Measurements from ENCODE around the gene CHST1.

The CHST1 gene

DNA sequence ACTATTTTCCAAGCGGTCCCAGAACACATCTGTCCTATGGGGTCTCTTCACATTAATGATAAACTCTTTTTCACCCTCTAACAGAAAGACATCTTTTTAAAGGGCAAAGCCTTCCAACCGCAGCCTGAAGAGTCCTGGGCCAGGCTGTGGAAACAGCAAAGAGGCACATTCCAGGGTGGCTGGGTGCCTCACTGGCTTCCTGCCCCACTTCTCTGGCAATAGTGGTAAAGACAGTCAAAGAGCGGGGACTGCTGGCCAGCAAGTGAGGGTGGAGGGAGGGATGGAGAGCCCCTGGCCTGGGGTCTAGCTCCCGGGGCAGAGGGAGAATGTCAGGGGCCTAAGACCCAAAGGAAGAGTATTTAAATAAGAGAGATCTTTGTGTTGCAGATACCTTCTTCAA lies 10.2 kb upstream of the CHST1 start:
- no peak for DNase-seq

DNA sequence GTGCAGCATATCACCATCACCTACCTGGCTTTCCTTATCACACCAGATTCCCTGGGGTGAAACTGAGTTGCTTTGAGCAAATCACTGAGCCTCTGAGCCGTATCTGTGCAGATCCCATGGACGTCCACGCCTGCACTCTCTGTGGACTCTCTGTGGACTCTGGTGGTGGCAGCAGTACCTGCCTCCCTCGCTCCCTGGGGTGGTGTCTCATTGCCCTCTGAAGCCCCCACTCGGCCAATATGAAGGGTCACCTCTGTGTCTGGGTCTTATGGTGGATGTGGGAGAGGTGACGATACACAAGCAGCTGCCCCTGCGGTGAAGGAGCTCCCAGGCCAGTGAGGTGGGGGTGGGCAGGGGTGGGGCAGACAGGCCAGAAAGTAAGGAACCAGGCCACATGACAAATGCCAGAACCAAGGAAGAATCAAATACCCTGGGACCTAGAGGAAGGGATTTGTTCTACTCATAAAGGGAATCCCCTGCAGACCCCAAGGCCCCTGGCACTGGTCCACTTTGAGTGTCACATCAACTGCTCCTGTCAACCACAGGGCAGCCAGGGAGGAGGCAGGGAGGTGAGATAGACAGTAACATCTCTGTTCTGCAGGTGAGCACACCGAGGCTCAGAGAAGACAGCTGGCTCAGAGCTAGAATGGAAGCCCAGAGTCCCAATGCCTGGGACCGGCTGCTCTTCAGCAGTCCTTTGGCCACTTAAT lies 9.2 kb upstream of the CHST1 start:
- no peak for DNase-seq

DNA sequence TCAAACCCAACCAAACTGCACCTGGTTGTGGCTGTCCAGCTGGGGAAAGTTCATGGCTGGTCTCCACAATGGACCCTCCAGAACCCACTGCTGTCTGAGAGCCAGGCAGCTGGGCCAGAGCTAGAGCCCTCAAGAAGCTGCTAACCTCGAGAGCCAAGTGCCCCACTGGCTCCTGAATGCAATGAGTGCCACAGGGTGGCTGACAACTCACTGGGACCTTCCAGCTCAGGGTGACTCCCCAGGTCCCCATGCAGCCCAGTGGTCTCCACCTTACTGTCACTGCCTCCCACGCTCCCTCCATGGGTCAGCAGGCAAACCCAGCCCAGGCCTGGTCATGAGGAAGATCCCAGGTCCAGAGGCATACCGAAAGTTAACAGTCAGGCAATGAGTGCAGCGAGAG lies 8.0 kb upstream of the CHST1 start:
- DNase-seq: no peak

DNA sequence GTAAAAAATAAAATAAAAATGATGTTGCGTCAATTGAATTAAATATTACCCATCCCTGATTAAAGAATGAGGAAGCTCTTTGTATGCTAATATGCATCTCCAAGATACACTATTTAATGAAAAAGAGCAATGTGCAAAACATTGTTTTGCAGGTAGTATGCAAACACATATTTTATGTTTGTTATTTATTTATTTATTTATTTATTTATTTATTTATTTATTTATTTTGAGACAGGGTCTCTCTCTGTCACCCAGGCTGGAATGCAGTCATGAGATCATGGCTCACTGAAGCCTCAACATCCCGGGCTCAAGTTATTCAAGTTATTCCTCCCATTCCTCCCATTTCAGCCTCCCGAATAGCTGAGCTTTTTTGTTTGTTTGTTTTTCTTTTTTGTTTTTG lies 7.2 kb upstream of the CHST1 start:
- DNase-seq: no peak

DNA sequence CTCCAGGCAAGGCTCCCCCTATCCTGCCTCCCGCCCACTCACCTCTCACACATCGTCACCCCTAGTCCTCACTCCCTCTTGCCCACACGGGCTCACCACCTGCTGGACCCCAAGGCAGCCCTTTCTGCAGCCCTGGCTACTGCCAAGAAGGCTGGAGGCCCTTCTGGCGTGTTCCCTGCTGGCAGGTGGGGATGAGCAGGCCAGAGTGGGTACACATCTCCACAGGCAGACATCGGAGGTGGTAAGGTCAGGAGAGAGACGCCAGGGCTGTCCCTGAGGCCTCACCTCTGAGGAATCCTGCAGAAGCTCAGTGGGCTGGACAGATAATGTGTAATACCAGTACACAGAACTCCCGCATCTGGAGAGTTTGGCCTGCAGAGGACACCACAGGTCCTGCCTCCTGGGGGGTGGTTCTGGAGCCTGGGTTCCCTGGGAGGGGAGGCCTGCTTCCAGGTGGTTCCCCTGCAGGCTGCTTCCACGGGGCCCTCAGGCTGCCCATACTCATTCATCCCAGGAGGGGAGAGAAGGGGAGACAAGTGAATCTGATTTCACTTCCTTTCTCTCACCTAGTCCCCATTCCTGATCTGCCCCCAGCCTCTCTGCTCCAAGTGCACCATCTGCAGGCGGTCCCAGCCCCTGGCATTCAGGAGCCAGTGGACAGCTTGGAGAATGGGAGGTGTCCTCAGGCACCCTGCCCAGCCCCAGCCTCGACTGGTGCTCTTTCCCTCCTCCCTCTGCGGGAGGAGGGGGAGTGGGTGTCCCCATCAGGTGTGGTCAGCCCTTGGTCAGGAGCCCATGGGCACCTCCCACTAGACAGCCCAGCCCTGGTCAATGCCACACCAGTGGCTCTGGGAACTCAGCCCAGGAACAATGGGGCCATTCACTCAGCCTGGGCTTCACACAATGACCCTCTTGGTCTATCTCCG lies 6.1 kb upstream of the CHST1 start:
- peak in 42 of 51 donors; percentile 32 to 95 (median 72) for DNase-seq

DNA sequence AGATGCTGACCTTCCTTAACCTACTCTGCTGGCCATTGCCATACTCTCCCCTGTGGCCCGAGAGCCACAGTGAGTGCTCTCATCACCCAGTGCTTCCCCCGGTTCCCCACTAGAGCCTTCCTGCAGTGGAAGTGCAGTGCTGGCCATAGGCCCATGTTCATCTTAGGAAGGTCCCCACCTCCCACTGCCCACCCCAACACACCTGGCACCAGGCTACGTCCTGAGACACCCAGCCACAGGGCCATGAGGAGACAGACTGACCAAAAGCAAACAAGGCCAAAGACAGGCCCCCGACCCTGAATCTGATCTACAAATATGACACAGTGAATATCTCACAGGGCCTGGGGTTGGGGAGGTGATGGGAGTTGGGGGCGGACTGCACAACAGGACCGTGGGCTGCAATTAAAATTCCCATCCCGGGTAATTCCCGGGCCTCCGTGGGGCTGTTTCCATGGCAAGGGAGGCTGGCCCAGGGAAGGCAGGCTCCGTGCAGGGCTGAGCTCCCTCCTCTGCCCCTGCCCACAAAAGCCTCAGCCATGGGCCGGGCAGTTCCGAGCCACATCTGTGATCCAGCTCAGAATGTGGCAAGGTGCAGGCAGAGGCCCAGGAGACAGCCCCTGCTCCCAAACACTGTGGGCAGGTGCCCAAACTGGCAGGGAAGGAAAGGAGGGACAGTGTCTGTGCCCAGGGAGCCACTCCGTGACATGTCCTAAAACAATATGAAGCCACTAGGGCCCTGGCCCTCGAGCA lies 5.1 kb upstream of the CHST1 start:
- no peak for DNase-seq

DNA sequence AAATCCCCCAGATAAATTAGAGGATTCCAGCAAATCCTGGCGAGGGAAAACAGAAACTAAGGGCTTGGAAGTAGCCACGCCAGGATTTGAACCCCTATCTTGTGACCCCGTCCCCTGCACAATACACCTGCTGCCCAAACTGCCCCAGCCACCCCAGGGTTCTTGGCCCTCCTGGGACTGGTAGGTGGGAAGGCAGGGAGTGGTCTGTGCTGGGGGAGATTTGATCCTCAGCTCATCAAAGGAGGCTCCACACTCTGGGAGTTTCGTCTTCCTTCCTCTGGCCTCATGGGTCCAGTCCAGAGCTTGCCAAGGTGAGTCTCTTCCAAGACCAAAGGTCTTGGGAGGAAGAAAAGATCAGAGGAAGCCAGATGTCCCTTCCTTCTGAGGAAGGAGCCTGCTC lies 4.5 kb upstream of the CHST1 start:
- no peak for DNase-seq

DNA sequence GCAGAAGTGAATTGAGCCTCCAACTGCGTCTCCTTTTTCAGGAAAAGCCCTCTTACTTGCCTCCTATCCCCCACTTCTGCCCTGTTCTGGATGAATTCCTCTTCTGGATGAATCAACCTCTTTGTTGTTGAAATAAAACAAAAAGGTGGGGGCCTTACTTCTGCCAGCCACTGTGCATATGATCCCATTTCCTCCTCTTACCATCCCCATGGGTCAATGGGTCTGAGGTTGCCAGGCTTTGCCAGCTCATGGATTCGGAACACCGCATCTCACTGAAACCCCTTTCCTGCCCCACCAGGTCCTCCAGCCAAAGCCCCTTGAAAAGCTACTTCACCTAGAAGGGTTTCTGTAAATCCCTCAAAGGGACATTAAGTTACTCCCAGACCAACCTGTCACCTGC lies 3.7 kb upstream of the CHST1 start:
- DNase-seq: no peak

DNA sequence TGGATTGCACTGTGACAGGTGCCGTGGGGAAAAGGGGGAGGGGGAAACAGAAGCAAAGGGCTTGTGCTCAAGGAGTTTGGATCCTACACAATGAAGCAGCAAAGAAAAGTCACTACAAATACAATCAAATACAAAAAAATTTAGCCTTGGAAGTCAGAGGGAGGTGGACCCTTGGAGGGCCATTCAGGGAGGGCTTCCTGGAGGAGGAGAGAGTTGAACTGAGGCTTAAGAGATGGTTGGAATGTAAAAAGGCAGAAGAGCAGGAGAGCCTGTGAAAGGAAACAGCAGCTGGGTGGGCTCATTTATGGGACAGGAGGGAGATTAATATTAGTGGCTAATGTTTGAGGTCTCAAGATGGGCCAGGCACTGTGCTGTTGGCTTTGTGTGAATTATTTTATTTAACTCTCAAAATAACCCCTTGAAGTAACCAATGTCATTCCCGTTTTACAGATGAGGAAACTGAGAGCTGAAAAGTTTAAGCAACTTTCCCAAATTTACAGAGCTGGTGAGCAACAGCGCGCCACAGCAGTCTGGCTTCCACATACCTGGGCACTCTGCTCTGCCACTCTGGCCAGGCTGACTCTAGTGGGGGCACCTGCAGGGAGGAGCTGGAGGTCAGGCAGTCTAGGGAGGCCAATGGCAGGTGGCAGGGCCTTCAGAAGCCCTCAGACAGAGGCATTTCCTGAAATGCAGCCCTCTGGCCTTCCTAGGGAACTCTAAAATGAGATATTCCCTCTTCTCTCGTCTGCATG lies 2.7 kb upstream of the CHST1 start:
- no peak for DNase-seq

DNA sequence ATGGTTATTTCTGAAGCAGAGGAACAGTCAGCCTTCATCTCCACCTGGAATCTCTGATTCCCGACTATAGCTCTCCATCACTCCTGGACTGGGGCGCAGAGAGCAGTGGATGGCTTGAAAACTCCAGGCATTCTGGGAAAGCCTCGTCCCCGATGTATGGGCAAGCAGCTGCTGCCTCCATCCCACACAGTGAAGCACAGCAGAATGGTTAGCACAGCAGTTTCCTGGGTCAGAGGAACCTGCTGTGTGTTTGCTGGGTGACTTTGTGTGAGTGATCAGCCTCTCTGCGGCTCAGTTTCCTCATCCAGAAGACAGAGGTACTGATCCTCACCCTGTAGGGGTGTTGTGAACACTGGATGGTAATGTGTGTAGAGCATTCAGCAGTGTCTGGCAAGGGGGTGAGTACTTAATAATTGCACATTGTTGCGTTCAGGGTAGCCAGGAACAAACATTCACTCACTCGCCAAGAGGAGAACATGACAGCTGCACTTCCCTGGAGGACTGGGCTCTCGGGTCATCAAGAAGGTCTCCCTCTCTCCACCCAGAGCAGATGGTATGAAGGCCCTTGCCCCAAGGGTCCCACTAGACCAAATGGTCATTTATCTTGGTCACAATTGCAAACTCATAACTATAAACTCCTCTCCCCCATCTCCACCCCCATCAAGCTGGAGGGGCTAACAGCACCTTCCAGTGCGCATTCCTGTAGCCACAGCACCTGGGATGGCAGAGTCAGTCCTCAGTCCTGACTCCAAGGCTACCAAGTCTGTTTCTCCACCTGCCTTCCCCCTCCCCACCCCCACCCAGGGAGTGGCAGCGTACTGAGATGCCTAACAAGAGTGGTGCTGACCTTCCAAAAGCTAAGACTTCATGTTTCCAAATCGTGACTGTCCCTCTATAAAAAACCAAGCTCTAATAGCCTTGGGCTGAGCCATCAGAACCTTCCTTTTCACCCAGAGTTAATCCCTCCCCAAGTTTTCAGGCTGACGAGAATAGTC lies 1.5 kb upstream of the CHST1 start:
- peak in 2 of 51 donors; percentile 20 to 66 for DNase-seq

DNA sequence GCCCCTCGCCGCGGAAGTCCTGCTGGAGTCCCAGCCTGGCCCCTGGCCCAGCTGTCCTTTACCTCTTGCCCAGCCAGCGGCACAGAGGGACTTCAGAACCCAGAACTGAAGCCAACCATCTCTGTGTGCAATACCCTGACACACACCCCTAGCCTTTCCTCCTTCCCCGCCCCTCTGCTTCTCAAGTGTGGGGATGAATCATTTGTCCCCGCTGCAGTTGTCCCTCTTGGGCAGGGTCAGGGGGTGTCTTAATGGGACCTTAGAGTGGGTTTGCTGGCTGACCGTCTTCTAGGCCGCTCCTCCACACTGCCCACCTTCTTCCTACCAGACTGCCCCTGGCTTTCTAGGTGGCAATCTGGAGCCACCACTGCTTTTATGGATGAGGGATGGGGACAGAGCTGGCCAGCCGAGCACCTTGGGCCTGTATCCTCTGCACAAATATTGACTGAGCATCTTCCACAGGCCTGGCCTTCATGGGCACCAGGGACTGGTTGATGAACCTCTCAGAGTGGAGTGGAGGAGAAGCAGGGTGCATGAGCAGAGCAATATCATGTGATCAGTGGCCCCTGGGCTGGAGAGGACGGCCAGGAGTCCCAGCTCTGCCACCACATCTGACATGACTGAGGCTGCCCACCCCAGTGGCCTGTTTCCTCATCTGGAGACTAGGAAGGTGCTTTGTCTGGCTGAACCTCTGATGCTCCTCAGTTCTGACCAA lies 668 bp upstream of the CHST1 start:
- DNase-seq: peak in 3 of 51 donors; percentile 24 to 76 (median 67)

DNA sequence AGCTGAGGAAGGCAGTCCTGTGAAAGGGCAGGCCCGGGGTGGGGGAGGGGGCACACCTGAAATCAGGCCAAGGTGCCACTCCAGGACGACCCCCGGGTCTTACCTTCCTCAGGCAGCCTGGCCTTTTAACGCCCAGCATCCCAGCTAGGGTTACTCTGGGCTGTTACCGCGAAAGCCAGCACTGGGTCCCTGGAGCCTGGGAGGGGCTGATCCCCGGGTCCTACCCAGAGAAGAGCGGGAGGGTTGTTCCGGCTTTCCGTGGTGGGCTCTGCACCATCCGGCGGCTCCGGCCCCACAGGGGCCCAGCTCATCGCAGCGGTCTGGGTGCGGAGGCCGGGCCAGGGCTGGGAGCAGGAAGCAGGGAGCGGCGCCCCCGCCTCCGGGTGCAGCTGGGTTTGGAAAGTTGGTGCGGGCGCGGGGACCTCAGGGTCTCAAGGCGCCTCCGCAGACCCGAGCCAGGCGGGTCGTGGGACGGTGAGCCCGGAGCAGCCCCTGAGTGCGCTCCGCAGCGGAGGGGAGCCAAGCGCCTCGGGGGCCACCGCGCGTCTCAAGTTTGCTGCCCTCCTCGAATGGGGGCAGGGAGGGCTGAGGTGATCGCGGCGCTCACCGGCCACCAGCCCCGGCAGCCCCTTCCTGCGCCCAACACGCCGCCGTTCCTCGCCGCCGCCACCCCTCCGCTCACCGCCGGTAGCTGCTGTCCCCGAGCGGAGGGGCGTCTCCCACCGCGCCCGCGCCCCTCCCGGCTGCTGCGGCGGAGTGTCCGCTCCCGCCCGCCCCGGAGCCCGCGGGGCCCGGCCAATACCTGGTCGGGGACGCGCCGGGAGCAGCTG lies 831 bp downstream of the CHST1 start:
- DNase-seq: no peak

DNA sequence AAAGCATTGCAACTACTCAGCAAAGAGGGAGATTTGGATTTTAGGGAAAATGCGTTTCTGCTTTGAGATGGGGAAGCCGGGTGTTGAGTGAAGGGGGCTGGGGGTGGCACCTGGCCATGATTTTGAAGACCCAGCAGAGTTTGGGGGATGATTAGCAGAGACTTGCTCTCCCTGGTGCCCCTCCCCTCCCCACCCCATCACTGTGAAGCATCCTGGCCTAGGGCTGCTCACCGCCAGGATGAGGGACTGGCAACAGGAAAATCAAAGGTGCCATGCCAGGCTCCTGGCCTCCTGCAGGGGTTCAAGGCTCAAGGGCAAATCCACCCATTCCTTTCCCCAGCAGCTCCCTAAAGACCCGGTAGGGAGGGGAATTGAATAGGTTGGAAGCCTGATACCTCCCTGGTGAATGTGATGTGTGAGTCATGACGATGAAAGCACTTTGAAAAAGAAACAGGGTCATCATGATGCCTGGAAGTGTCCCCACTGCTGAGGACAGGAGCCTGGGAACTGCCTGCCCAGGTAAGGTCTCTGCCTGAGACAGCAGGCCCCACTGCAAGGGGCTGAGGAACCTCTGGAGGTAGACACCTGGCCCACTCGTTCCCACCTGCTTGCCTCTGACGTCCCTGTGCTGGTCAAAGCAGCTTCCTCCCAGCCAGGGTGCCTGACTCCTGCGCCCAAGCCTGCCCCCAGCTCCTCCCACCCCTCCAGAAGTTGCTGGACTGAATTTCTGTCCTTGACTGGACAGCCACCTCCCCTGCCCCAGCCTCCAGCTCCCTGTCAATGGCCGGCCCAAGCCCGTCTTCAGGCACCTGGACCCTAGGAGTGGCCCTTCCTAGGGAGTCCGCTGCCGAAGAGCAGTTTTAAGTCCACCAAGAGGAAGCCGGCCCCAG lies 1.7 kb downstream of the CHST1 start:
- DNase-seq: peak in 5 of 51 donors; percentile 23 to 57 (median 50)

DNA sequence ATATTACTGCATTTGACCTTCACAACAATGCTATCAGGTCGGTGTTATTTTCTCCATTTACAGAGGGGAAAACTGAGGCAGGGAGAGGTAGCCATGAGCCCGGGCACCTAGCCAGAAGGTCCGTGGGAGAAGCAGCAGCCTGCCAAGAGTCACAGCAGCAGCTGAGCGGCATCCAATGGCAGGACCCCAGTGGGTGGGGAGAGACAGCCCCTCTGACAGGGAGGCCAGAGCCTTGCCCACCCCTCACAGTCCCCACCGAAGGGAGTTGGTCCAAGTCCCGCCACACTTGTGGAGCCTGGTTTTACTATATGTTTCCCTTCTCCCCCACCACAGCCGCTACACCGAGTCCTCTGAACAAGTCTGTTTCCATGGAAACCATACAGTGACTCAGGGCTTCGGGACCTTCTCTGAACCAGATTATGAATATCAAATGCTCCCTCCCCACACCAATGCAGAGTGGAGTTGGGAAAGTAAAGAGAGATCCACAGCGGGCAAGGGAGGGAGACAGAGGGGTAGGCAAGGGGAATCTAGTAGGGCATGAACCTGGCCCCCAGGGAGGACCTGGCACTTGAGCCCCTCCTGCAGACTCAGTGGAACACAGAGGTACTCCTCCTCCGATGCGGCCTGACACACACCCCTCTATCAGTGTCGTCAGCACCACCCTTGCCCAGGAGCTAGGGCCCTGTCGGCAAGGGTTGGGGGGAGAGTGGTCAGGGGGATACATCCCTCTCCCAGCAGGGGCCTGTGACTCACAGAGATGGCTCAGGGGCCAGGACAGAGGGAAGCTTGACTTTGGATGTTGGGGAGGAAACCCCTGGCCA lies 2.5 kb downstream of the CHST1 start:
- DNase-seq: peak in 17 of 51 donors; percentile 31 to 72 (median 41)

DNA sequence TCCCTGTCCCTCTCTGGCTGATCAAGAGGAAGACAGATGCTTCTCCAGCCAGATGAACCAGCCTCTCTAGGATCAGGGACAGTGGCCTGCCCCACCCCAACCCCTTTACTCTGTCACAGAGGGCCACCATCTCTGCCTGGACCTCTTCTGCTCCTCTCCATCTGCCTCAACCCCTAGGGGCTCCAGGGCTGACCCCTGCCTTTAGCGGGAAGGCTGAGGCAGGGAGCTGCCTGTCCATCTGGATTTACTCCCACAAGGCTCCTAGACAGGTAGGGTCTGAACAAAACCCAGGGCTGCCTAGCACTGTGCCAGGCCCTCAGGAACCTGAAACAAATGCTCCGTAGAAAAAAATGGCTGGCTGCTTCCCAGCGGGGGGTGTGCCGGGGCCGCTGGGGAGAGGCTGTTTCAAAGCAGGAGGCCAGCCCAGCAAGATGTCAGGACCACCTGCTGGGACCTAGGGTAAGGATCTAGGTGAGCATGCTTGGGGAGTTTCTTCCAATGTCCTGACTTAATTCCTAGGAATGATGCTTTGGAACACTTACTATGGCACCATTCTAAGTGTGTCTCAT lies 3.2 kb downstream of the CHST1 start:
- no peak for DNase-seq

Data from hypothalamus (tissue), 51 donors.